ENCODE data around the gene ZSCAN21.

DNA sequence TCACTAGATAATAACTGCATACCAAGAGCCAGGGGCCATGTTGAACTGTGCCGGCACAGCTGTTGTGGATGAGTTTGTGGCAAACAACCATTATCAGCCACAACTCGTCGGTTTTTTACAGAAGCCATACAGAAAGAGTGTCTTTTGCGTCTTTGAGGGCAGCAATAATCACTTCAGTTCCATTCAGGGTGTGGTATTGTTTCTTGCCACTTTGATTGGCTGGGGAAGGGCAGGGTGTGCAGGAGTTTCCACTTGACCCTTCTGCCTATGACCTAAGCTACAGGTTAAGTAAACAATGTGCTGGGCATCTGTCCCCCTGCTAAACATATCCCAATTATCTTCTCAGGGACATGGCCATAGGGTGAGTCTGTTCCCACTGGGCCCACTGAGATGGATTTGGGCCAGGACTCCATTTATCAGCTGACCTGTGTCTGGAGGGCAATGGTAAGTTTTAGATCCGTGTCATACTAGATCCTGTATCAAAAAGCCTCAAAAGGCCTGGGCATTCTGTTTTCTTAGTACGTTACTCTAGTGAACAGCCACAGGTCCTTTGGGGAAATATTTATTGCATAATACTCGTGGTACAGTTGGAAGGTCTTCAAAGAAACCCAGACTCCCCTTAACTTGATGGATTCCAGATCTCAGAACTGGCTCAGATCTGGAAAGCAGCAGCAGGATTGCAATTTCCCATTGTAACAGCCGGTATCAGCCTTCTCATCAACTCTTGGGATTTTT lies 16.0 kb downstream of the ZSCAN21 start:
- TF ChIP-seq POLR2AphosphoS5 (IDR thresholded peaks at IDR 0.05; ENCODE audit: borderline replicate concordance, low read depth, low read length) (no peak), EZH2 (IDR thresholded peaks at IDR 0.05) (no peak)

Data from SK-N-MC (cell line).